ENCODE data around the gene FRMPD4.

Gene FRMPD4

GRCh38 chrX:12309744-12310076, 171.4 kb downstream of the FRMPD4 start:
- no peak overlapping the region for H3K4me3 ChIP-seq (ENCODE audit: low read depth, low read length)
- no peak for TF ChIP-seq CTCF (IDR thresholded peaks at IDR 0.05; ENCODE audit: borderline replicate concordance, insufficient read depth, low read depth, low read length)

GRCh38 chrX:12314651-12315050, 176.4 kb downstream of the FRMPD4 start:
- no peak overlapping the region for H3K4me3 ChIP-seq (ENCODE audit: low read depth, low read length)
- no peak for TF ChIP-seq CTCF (IDR thresholded peaks at IDR 0.05; ENCODE audit: borderline replicate concordance, insufficient read depth, low read depth, low read length)

- no peak for TF ChIP-seq CTCF (IDR thresholded peaks at IDR 0.05; ENCODE audit: borderline replicate concordance, insufficient read depth, low read depth, low read length)
Observed at GRCh38 chrX:12315526-12315925, 177.3 kb downstream of the FRMPD4 start.

GRCh38 chrX:12319003-12319519, 180.8 kb downstream of the FRMPD4 start:
- H3K4me3 ChIP-seq (ENCODE audit: low read depth, low read length): no peak overlapping the region
- TF ChIP-seq CTCF (IDR thresholded peaks at IDR 0.05; ENCODE audit: borderline replicate concordance, insufficient read depth, low read depth, low read length): no peak

More at GRCh38 chrX:12315526-12315925, 177.3 kb downstream of the FRMPD4 start:
- H3K4me3 ChIP-seq (ENCODE audit: low read depth, low read length): no peak overlapping the region

- no peak overlapping the region for H3K4me3 ChIP-seq (ENCODE audit: low read depth, low read length)
- no peak for TF ChIP-seq CTCF (IDR thresholded peaks at IDR 0.05; ENCODE audit: borderline replicate concordance, insufficient read depth, low read depth, low read length)
Observed at GRCh38 chrX:12319992-12320391, 181.7 kb downstream of the FRMPD4 start.

- no peak for TF ChIP-seq CTCF (IDR thresholded peaks at IDR 0.05; ENCODE audit: borderline replicate concordance, insufficient read depth, low read depth, low read length)
- H3K4me3 ChIP-seq (ENCODE audit: low read depth, low read length): no peak overlapping the region
Observed at GRCh38 chrX:12322031-12322430, 183.8 kb downstream of the FRMPD4 start.

- no peak for TF ChIP-seq CTCF (IDR thresholded peaks at IDR 0.05; ENCODE audit: borderline replicate concordance, insufficient read depth, low read depth, low read length)
- H3K4me3 ChIP-seq (ENCODE audit: low read depth, low read length): no peak overlapping the region
Observed at GRCh38 chrX:12325171-12325570, 186.9 kb downstream of the FRMPD4 start.

Measured in GM12875 (cell line).